C4-2B (cell line): ENCODE results near the gene CFAP46.

Experiments
- H3K27ac ChIP-seq: fragments of 450-650 bp; 2 replicates; pipeline ENCODE4 v1.5.1; 2017
- CTCF ChIP-seq: fragments of 450-650 bp; conservative IDR thresholded peaks from 2 replicates; pipeline ENCODE4 v1.5.1; 2017; ENCODE audit warnings: mild to moderate bottlenecking
- ZFX ChIP-seq: fragments of 450-650 bp; IDR thresholded peaks from 2 replicates; pipeline ENCODE4 v1.6.1; 2017

CFAP46 gene

GRCh38 chr10:132955479-132955878 lies 13.1 kb upstream of the CFAP46 start:
- H3K27ac ChIP-seq, result no peak overlapping the region
- no peak for TF ChIP-seq CTCF

DNA sequence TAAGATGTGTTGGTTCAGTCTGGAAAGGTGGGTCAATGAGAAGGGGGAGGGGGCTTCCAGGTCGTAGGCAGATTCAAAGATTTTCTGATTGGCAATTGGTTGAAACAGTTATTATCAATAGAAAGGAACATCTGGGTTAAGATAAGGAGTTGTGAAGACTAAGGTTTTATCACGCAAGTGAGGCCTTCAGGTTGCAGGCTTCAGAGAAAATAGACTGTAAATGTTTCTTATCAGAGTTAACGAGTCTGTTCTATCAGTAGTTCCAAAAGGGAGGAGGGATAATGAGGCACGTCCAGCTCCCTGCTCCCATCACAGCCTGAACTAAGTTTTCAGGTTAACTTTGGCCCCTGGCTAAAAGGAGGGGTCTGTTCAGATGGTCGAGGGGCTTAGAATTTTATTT lies 11.1 kb upstream of the CFAP46 start:
- H3K27ac ChIP-seq, result no peak overlapping the region
- no peak for TF ChIP-seq ZFX
- no peak for TF ChIP-seq CTCF

DNA sequence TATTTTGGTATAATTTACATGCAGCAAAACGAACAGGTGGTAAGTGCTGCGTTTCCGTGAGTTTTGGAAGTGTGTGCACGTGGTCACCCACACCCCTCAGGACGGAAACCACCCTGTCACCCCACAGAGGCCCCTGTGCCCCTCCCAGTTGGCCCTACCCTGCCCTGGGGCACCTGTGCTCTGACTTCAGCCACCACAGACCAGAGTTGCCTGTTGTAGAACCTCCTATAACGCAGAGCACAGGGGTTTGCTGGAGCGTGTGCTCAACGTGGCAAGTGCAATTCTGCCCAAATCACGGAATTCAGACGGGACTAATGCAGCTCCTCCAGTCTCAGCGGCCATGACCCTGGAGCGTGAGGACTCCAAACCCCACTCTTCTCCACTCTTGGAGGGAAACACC lies 9.6 kb upstream of the CFAP46 start:
- no peak overlapping the region for H3K27ac ChIP-seq
- TF ChIP-seq ZFX, result no peak
- no peak for TF ChIP-seq CTCF

GRCh38 chr10:132948351-132948750 lies 6.0 kb upstream of the CFAP46 start:
- no peak overlapping the region for H3K27ac ChIP-seq
- no peak for TF ChIP-seq CTCF
- no peak for TF ChIP-seq ZFX

DNA sequence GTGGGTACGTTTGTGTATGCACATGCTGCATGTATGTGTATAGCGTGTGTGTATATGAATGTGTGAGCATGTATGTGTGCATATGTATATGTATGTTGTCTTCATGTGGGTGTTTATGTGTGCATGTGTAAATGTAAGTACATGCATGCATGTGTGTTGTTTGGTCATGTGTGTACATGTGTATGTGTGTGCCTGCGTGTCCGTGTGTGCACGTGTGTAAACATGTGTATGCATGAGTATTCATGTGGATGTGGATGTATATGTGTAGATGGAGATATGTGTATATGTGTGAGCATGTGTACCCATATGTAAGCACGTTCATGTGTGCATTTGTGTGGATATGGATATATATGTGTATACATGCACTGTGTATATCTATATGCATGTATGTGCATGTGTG lies 5.5 kb upstream of the CFAP46 start:
- no peak overlapping the region for H3K27ac ChIP-seq
- TF ChIP-seq CTCF (no peak), ZFX (no peak)

- no peak overlapping the region for H3K27ac ChIP-seq
- no peak for TF ChIP-seq ZFX
These were observed 4.6 kb upstream of the CFAP46 start for GRCh38 chr10:132946806-132947546.

GRCh38 chr10:132946311-132946710 lies 3.9 kb upstream of the CFAP46 start:
- TF ChIP-seq CTCF (no peak), ZFX (no peak)
- H3K27ac ChIP-seq, result no peak overlapping the region

DNA sequence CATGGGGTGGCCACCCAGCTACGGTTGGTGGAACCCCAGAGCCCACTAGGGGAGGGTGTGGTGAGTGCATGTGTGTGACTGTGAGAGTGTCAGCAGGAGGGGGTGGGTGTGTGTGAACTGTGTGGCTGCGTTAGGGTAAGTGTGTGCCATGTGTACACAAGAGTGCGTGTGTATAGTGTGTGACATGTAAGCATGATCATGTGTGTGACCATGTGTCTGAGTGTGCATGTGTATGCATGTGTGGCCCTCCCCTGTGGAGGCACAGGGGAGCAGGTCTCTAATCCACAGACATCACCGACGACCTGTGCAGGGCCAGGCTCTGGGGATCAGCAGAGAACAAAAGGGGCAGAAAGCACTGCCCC lies 3.5 kb upstream of the CFAP46 start:
- no peak for TF ChIP-seq CTCF
- no peak for TF ChIP-seq ZFX
- H3K27ac ChIP-seq, result no peak overlapping the region
